22Rv1 (cell line): ENCODE measurements around the gene PRCC.

Experiments
- CTCF ChIP-seq: fragments of 450-650 bp; IDR thresholded peaks from 2 replicates; pipeline ENCODE4 v1.5.1; 2017; ENCODE audit warnings: mild to moderate bottlenecking
- ZFX ChIP-seq: fragments of 450-650 bp; IDR thresholded peaks from 2 replicates; pipeline ENCODE4 v1.6.1; 2017; ENCODE audit warnings: antibody characterized with exemption, borderline replicate concordance

DNA sequence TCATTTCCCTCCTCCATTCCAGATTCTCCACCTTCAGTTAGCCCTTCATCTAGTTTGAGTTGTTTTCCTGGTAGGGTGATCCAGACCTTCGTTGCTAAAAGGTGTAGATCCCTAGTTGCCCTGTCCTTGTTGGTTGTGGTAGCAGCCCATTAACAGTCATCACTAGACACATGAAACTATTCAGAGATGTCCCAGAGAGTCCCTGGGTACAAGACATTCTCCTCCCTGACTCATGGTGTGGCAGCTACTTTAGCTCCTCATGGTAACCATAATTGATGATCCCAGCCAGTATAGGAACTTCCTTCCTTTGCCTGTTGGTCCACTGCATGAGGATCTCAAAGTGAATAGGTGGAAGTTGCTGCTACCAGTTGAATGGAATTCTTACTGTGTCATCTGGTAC, 55.3 kb downstream of the PRCC start:
- no peak for TF ChIP-seq CTCF
- no peak for TF ChIP-seq ZFX
